Activated naive CD8-positive, alpha-beta T cell treated with anti-CD3 and anti-CD28 coated beads, Interleukin-2, amount 50 U/mL, for 24 hours (primary cell): ENCODE results near the gene AVPR1B.
"Not testable (repeated sequence)": the region's sequence is repeated elsewhere in the genome, so short reads cannot be mapped to it uniquely, and the experiment has no call there.

Experiments
- ATAC-seq: fragments of 150-1000 bp; cut with Tn5 transposase; one replicate; pipeline ENCODE4 v1.10.0; 2021
- DNase-seq: peaks from one replicate; pipeline ENCODE4 v3.0.0; 2021
- H3K27ac Mint-ChIP-seq: one replicate; pipeline ENCODE4 v1.8.0; 2021; ENCODE audit warnings: mild to moderate bottlenecking, mixed read lengths
- H3K27me3 Mint-ChIP-seq: one replicate; pipeline ENCODE4 v1.8.0; 2021; ENCODE audit warnings: mixed read lengths
- H3K36me3 Mint-ChIP-seq: one replicate; pipeline ENCODE4 v1.8.0; 2021; ENCODE audit warnings: low read depth, mixed read lengths
- H3K4me1 Mint-ChIP-seq: one replicate; pipeline ENCODE4 v1.8.0; 2021; ENCODE audit warnings: mixed read lengths
- H3K4me3 Mint-ChIP-seq: one replicate; pipeline ENCODE4 v1.8.0; 2021; ENCODE audit warnings: mild to moderate bottlenecking, moderate library complexity, mixed read lengths
- H3K9me3 Mint-ChIP-seq: one replicate; pipeline ENCODE4 v1.8.0; 2021; ENCODE audit warnings: mixed read lengths

The AVPR1B gene

DNA sequence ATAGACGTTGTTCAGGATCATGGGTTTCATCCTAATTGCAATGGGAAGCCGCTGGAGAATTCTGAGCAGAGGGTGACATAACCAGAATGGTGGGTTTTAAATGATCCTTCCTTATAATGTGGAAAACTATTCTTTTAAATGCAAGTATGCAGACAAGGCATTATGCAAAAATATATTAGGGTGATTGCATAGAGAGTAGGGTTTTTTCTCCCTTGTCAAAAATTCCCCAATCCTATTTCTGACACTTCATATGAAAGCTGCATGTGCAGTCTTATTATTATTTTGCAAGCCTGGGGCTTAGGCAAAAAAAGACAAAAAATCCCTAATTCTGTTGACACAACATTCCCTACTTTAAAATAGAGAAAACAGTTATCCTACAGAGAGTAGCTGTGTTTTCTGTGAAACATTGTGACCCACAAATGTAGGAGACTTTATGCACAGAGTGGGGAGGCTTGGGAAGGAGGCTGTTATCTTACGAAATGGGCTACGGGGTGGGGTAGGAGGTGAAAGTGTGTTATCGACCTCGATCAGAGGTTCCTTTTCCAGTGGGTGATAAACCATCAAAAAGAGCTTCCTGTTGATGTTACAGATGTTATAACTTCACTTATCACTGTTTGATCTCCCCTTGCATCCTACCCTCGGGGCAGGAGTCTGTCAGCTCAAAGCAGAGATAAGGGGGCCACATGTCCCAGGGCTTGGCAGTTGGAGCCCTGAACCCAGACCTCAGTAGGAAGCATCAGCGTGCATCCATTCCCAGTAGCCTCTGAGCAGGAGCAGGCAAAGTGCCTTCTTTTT, 37.0 kb downstream of the AVPR1B start:
- Mint-ChIP-seq H3K27ac (no peak overlapping the region), H3K4me1 (peaks cover 22% of the 10 kb centered on the region), H3K9me3 (no peaks in the 10 kb centered on the region), H3K36me3 (no peaks in the 10 kb centered on the region), H3K27me3 (no peaks in the 10 kb centered on the region), H3K4me3 (no peak overlapping the region)
- ATAC-seq (peak; percentile 49), DNase-seq (no peak)

- no peaks in the 10 kb centered on the region for H3K27me3 Mint-ChIP-seq
- no peaks in the 10 kb centered on the region for H3K36me3 Mint-ChIP-seq
- DNase-seq = no peak
- no peak overlapping the region for H3K4me3 Mint-ChIP-seq
- H3K4me1 Mint-ChIP-seq = peaks cover 22% of the 10 kb centered on the region
- H3K27ac Mint-ChIP-seq = no peak overlapping the region
- ATAC-seq = no peak
- no peaks in the 10 kb centered on the region for H3K9me3 Mint-ChIP-seq
Observed at GRCh38 chr1:206079135-206079534, 38.1 kb downstream of the AVPR1B start.

DNA sequence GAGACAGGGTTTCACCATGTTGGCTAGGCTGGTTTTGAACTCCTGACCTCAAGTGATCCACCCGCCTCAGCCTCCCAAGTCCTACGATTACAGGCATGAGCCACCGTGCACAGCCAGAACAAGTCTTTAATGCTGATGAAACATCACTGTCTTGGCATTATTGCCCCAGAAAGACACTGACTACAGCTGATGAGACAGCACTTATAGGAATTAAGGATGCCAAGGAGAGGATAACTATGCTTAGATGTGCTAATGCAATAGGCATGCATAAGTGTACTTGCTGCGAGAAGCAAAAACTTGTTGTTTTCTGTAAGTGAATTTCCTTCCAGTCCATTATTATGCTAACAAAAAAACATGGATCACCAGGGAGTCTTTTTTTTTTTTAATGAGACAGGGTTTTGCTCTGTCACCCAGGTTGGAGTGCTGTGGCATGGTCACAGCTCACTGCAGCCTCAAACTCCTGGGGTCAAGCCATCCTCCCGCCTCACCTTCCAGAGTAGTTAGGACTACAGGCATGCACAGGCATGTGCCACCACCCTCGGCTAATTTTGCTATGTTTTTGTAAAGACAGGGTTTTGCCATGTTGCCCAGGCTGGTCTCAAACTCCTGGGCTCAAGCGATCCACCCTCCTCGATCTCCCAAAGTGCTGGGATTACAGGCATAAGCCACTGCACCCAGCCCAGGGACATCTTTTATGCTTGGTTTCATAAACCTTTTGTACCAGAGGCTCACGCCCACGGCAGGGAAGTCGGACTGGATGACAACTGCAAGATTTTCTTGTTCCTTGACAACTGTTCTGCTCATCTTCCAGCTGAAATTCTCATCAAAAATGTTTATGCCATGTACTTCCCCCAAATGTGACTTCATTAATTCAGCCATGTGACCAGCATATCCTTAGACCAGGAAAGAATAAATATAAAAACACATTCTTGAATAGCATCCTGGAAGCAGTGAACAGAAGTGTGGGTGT, 41.1 kb downstream of the AVPR1B start:
- Mint-ChIP-seq H3K4me3 (no peak overlapping the region), H3K36me3 (no peaks in the 10 kb centered on the region), H3K27ac (no peak overlapping the region), H3K9me3 (no peaks in the 10 kb centered on the region), H3K27me3 (peaks cover 2% of the 10 kb centered on the region), H3K4me1 (peaks cover 16% of the 10 kb centered on the region)
- no peak for DNase-seq
- no peak for ATAC-seq

DNA sequence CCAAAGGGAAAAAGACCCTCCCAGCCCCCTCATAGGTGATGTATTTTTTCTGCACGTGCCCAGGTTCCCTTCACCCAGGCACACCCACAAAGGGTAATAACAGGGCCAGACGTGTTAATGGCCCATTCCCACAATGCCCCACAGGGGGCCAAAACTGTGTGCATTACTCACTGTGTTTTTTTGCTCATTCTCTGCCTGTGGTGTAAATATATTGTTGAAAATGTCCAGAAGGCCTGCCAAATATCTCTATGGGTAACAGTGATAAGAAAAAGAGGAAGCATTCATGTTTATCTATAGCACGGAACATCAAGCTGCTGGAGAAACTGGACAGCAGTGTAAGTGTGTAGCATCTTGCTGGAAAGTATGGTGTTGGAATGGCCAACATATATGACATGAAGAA, 42.3 kb downstream of the AVPR1B start:
- Mint-ChIP-seq H3K9me3 (no peaks in the 10 kb centered on the region), H3K27me3 (peaks cover 2% of the 10 kb centered on the region), H3K4me1 (peaks cover 4% of the 10 kb centered on the region), H3K27ac (no peak overlapping the region), H3K36me3 (no peaks in the 10 kb centered on the region), H3K4me3 (no peak overlapping the region)
- DNase-seq (no peak), ATAC-seq (no peak)

DNA sequence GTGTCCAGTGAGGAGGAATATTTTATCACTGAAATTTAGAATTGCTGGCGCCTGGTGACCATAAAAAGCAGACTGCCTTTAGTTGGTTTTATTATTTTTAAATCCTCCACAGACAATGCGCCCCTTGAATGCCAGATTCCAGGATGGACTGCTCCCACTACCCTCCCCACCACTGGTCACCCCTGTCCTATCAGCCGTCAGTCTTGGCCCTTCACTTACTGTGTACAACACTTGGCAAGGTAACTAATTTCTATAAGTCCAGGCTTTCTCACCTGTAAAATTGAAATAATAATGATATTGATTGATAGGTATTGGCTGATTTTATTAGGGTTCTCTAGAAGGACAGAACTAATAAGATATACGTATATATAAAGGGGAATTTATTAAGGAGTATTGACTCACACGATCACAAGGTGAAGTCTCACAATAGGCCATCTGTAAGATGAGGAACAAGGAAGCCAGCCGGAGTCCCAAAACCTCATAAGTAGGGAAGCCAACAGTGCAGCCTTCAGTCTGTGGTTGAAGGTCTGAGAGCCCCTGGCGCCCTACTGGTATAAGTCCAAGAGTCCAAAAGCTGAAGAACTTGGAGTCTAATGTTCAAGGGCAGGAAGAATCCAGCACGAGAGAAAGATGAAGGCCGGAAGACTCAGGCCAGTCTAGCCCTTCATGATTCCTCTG, 46.4 kb downstream of the AVPR1B start:
- DNase-seq (no peak), ATAC-seq (no peak)
- Mint-ChIP-seq H3K9me3 (no peaks in the 10 kb centered on the region), H3K4me3 (no peak overlapping the region), H3K4me1 (peaks cover 17% of the 10 kb centered on the region), H3K36me3 (no peaks in the 10 kb centered on the region), H3K27me3 (peaks cover 9% of the 10 kb centered on the region), H3K27ac (no peak overlapping the region)

- ATAC-seq (no peak), DNase-seq (no peak)
- Mint-ChIP-seq H3K4me3 (no peak overlapping the region), H3K9me3 (no peaks in the 10 kb centered on the region), H3K27me3 (peaks cover 9% of the 10 kb centered on the region), H3K4me1 (peaks cover 18% of the 10 kb centered on the region), H3K36me3 (no peaks in the 10 kb centered on the region), H3K27ac (no peak overlapping the region)
Observed at GRCh38 chr1:206068314-206068713, 48.9 kb downstream of the AVPR1B start.

- no peak for DNase-seq
- peak overlapping the region; percentile 3 for H3K27ac Mint-ChIP-seq
- H3K4me1 Mint-ChIP-seq = peaks cover 18% of the 10 kb centered on the region
- H3K27me3 Mint-ChIP-seq = peaks cover 9% of the 10 kb centered on the region
- H3K4me3 Mint-ChIP-seq = no peak overlapping the region
- H3K9me3 Mint-ChIP-seq = no peaks in the 10 kb centered on the region
- peaks cover 2% of the 10 kb centered on the region for H3K36me3 Mint-ChIP-seq
- no peak for ATAC-seq
Observed at GRCh38 chr1:206067486-206068227, 49.5 kb downstream of the AVPR1B start.

DNA sequence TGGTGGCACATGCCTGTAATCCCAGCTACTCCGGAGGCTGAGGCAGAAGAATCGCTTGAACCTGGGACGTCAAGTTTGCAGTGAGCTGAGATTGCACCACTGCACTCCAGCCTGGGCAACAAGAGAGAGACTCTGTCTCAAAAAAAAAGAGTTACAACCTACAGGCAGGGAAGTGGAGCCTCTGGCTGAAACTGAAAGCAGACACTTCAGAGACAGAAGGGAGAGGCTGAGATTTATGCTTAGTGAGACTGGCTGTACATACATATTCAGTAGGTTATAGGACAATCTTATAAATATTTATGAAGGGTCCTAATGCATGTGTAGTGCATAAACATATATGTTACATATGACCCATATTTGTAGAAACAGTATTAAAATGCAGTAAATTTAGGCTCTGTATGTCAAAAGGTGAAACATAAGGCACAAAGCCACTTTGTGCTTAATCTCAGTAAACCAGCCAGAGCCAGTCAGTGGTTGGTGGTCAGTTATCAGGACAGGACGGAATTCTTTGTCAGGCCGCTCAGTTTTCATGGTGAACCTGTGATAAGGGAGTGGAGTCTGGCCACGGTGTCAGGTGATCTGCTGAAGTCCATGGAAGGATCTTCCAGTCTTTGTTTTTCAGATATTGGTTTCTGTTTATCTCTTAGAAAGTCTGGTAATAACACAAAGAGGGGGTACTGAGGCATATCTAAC, 50.6 kb downstream of the AVPR1B start:
- Mint-ChIP-seq H3K27me3 (peaks cover 9% of the 10 kb centered on the region), H3K27ac (no peak overlapping the region), H3K36me3 (peaks cover 2% of the 10 kb centered on the region), H3K4me1 (peaks cover 18% of the 10 kb centered on the region), H3K9me3 (no peaks in the 10 kb centered on the region), H3K4me3 (no peak overlapping the region)
- ATAC-seq (peak; percentile 81), DNase-seq (no peak)

- Mint-ChIP-seq H3K27ac (no peak overlapping the region), H3K36me3 (peaks cover 2% of the 10 kb centered on the region), H3K9me3 (no peaks in the 10 kb centered on the region), H3K4me3 (no peak overlapping the region), H3K27me3 (peaks cover 8% of the 10 kb centered on the region), H3K4me1 (peaks cover 18% of the 10 kb centered on the region)
- ATAC-seq = no peak
- DNase-seq = no peak
Observed at GRCh38 chr1:206065547-206066145, 51.5 kb downstream of the AVPR1B start.

GRCh38 chr1:206064501-206064900, 52.7 kb downstream of the AVPR1B start:
- peaks cover 11% of the 10 kb centered on the region for H3K27me3 Mint-ChIP-seq
- not testable (repeated sequence) for H3K27ac Mint-ChIP-seq, H3K4me3 Mint-ChIP-seq, ATAC-seq, H3K9me3 Mint-ChIP-seq, DNase-seq, H3K36me3 Mint-ChIP-seq
- peaks cover 18% of the 10 kb centered on the region for H3K4me1 Mint-ChIP-seq

GRCh38 chr1:206064001-206064400, 53.2 kb downstream of the AVPR1B start:
- H3K27me3 Mint-ChIP-seq = peaks cover 11% of the 10 kb centered on the region
- DNase-seq, H3K27ac Mint-ChIP-seq, ATAC-seq, H3K4me3 Mint-ChIP-seq, H3K9me3 Mint-ChIP-seq, H3K36me3 Mint-ChIP-seq: not testable (repeated sequence)
- peaks cover 18% of the 10 kb centered on the region for H3K4me1 Mint-ChIP-seq

GRCh38 chr1:206062464-206062863, 54.7 kb downstream of the AVPR1B start:
- H3K27me3 Mint-ChIP-seq = peaks cover 7% of the 10 kb centered on the region
- no peaks in the 10 kb centered on the region for H3K9me3 Mint-ChIP-seq
- peaks cover 10% of the 10 kb centered on the region for H3K4me1 Mint-ChIP-seq
- H3K36me3 Mint-ChIP-seq = peaks cover 2% of the 10 kb centered on the region
- ATAC-seq (no peak), DNase-seq (no peak)
- no peak overlapping the region for H3K4me3 Mint-ChIP-seq
- no peak overlapping the region for H3K27ac Mint-ChIP-seq

- peaks cover 1% of the 10 kb centered on the region for H3K4me1 Mint-ChIP-seq
- peaks cover 4% of the 10 kb centered on the region for H3K27me3 Mint-ChIP-seq
- DNase-seq (no peak), ATAC-seq (no peak)
- H3K4me3 Mint-ChIP-seq = no peak overlapping the region
- peaks cover 4% of the 10 kb centered on the region for H3K36me3 Mint-ChIP-seq
- H3K27ac Mint-ChIP-seq = no peak overlapping the region
- no peaks in the 10 kb centered on the region for H3K9me3 Mint-ChIP-seq
Observed at GRCh38 chr1:206060844-206061243, 56.3 kb downstream of the AVPR1B start.
